IMR-90 (cell line): ENCODE results near the gene SLC37A1. TPM values are rescaled to one million over a fixed set of nuclear protein-coding genes. Genes with fewer than 3 reads are reported as not detected.

Experiments
- ATAC-seq: fragments of 200-7000 bp; cut with Tn5 transposase; 2 replicates; pipeline ENCODE4 v1.9.1; 2020; ENCODE audit warnings: low read depth, mild to moderate bottlenecking, moderate library complexity
- BruUV-seq: library from RNA; stranded (reverse); fragments of 400-500 nt; replicated peaks from 2 replicates; lab custom pipeline; 2021; lab: Mats Ljungman, UMichigan
- CTCF ChIA-PET: fragments of 300-600 bp; formaldehyde crosslinking; extraction: SDS; loops from one replicate; lab custom pipeline; 2021; ENCODE audit warnings: antibody characterized with exemption; lab: Yijun Ruan, JAX
- POLR2A ChIA-PET: fragments of 300-600 bp; sonication (Branson Sonifier 250); formaldehyde crosslinking; loops from one replicate; lab custom pipeline; 2022; ENCODE audit warnings: antibody characterized with exemption; ENCODE audit not compliant: unreplicated experiment; lab: Charles Lee
- DNase-seq: peaks from one replicate; pipeline ENCODE4 v3.0.0; 2013
- H2AFZ ChIP-seq: replicated peaks from 2 replicates; pipeline ENCODE3; 2013; ENCODE audit warnings: low read length, mild to moderate bottlenecking; ENCODE audit not compliant: poor library complexity
- H2AK5ac ChIP-seq: 2 replicates; pipeline ENCODE4 v1.6.1; 2013; ENCODE audit warnings: low read depth, low read length, inconsistent platforms
- H2AK9ac ChIP-seq: replicated peaks from 2 replicates; pipeline ENCODE3; 2013; ENCODE audit warnings: mild to moderate bottlenecking, low read depth, low read length, moderate library complexity; ENCODE audit not compliant: poor library complexity
- H2BK120ac ChIP-seq: 2 replicates; pipeline ENCODE4 v1.6.1; 2013; ENCODE audit warnings: low read depth, low read length, inconsistent platforms
- H2BK15ac ChIP-seq: 3 replicates; pipeline ENCODE4 v1.6.1; 2013; ENCODE audit warnings: low read depth, low read length, inconsistent platforms
- H2BK20ac ChIP-seq: 2 replicates; pipeline ENCODE4 v1.6.1; 2013; ENCODE audit warnings: low read depth, mild to moderate bottlenecking, inconsistent platforms, low read length, moderate library complexity
- H2BK5ac ChIP-seq: 2 replicates; pipeline ENCODE4 v1.6.1; 2013; ENCODE audit warnings: mild to moderate bottlenecking, low read depth, low read length, inconsistent platforms; ENCODE audit not compliant: poor library complexity, severe bottlenecking
- H3K14ac ChIP-seq: replicated peaks from 2 replicates; pipeline ENCODE4 v1.6.1; 2013; ENCODE audit warnings: low read depth, low read length, inconsistent platforms
- H3K18ac ChIP-seq: 2 replicates; pipeline ENCODE4 v1.6.1; 2013; ENCODE audit warnings: low read depth, low read length, control low read depth
- H3K23ac ChIP-seq: 2 replicates; pipeline ENCODE4 v1.6.1; 2013; ENCODE audit warnings: low read depth, low read length, inconsistent platforms
- H3K27ac ChIP-seq: 2 replicates; pipeline ENCODE4 v1.5.1; 2013; ENCODE audit warnings: mild to moderate bottlenecking, control low read depth, low read length; ENCODE audit not compliant: insufficient read depth
- H3K27me3 ChIP-seq: 2 replicates; pipeline ENCODE4 v1.6.1; 2013; ENCODE audit warnings: low read length; ENCODE audit not compliant: control insufficient read depth, insufficient read depth
- H3K36me3 ChIP-seq: 2 replicates; pipeline ENCODE4 v1.6.1; 2013; ENCODE audit warnings: low read length, mixed read lengths; ENCODE audit not compliant: control insufficient read depth, insufficient read depth
- H3K4ac ChIP-seq: 2 replicates; pipeline ENCODE4 v1.6.1; 2013; ENCODE audit warnings: low read depth, low read length, inconsistent platforms
- H3K4me1 ChIP-seq: 2 replicates; pipeline ENCODE4 v1.6.1; 2013; ENCODE audit warnings: low read length, mixed read lengths; ENCODE audit not compliant: control insufficient read depth, insufficient read depth
- H3K4me2 ChIP-seq: 2 replicates; pipeline ENCODE4 v1.6.1; 2013; ENCODE audit warnings: low read depth, mild to moderate bottlenecking, control low read depth, low read length, moderate library complexity
- H3K4me3 ChIP-seq: 2 replicates; pipeline ENCODE4 v1.5.1; 2013; ENCODE audit warnings: low read depth, mild to moderate bottlenecking, control low read depth, low read length, moderate library complexity; ENCODE audit not compliant: insufficient read depth
- H3K56ac ChIP-seq: 2 replicates; pipeline ENCODE4 v1.6.1; 2013; ENCODE audit warnings: low read length, inconsistent platforms; ENCODE audit not compliant: insufficient read depth; ENCODE audit errors: extremely low read depth
- H3K79me1 ChIP-seq, 2 experiments: 2 replicates each; pipeline ENCODE4 v1.6.1; 2013; ENCODE audit warnings: low read length in 2 of 2, inconsistent platforms in 1 of 2, low read depth in 1 of 2
- H3K9ac ChIP-seq: 2 replicates; pipeline ENCODE4 v1.6.1; 2013; ENCODE audit warnings: low read depth, low read length, control low read depth
- H3K9me1 ChIP-seq: 2 replicates; pipeline ENCODE4 v1.6.1; 2013; ENCODE audit warnings: low read length, inconsistent platforms; ENCODE audit not compliant: insufficient read depth
- H3K9me3 ChIP-seq: 2 replicates; pipeline ENCODE4 v1.6.1; 2013; ENCODE audit warnings: low read length; ENCODE audit not compliant: control insufficient read depth, insufficient read depth
- H4K20me1 ChIP-seq: 2 replicates; pipeline ENCODE4 v1.6.1; 2013; ENCODE audit warnings: low read length, inconsistent platforms; ENCODE audit not compliant: insufficient read depth
- H4K5ac ChIP-seq: 2 replicates; pipeline ENCODE4 v1.6.1; 2013; ENCODE audit warnings: mild to moderate bottlenecking, low read depth, low read length, control low read depth
- H4K8ac ChIP-seq, 2 experiments: 2 replicates each; pipeline ENCODE4 v1.6.1; 2013; ENCODE audit warnings: low read depth in 2 of 2, low read length in 2 of 2, control low read depth in 1 of 2, inconsistent platforms in 1 of 2
- H4K91ac ChIP-seq: 2 replicates; pipeline ENCODE4 v1.6.1; 2013; ENCODE audit warnings: low read depth, low read length, inconsistent platforms; ENCODE audit not compliant: insufficient read depth
- CHD1 ChIP-seq: IDR thresholded peaks from 2 replicates; pipeline ENCODE4 v1.6.1; 2012; ENCODE audit warnings: low read depth, low read length, improper control_type of control experiment
- NFE2L2 ChIP-seq: fragments of 150-350 bp; IDR thresholded peaks from 2 replicates; pipeline ENCODE4 v1.6.1; 2016; ENCODE audit warnings: low read depth, mild to moderate bottlenecking, low read length
- RAD21 ChIP-seq: IDR thresholded peaks from 2 replicates; pipeline ENCODE4 v1.6.1; 2012; ENCODE audit warnings: low read length, improper control_type of control experiment
- RCOR1 ChIP-seq: IDR thresholded peaks from 2 replicates; pipeline ENCODE4 v1.6.1; 2012; ENCODE audit warnings: mild to moderate bottlenecking, low read length, improper control_type of control experiment; ENCODE audit not compliant: insufficient replicate concordance
- WGBS, 2 experiments: methylation state at CpG; one replicate each; pipeline versions ENCODE4 v1.1.5 to v1.1.7; 2013; ENCODE audit warnings: missing lambda C conversion rate in 2 of 2; ENCODE audit not compliant: insufficient read length in 1 of 2; ENCODE audit errors: extremely low coverage in 2 of 2; 5-methylcytosine and 5-hydroxymethylcytosine counted together
- dilution Hi-C: fragments of 300-500 bp; cut with HindIII; formaldehyde crosslinking; loops from one replicate; pipeline ENCODE4 v1.14.3; 2018; ENCODE audit warnings: low sequenced_read_pairs; ENCODE audit not compliant: unreplicated experiment
- in situ Hi-C: fragments of 300-500 bp; cut with MboI; formaldehyde crosslinking; loops from 3 replicates; pipeline ENCODE4 v1.14.3; 2019; ENCODE audit warnings: low sequenced_read_pairs, inconsistent platforms, mixed read lengths
- intact Hi-C: fragments of 100-400 bp; cut with micrococcal nuclease; formaldehyde crosslinking; loops from 2 replicates; pipeline ENCODE4 v1.10.0; 2022
- polyA plus RNA-seq, 3 experiments: library from polyadenylated mRNA; depleted of rRNA; stranded (reverse); fragments of >200 nt; gene quantifications; 2 replicates each; pipeline ENCODE4 v1.2.3, GENCODE V29; 2012; ENCODE audit warnings: low replicate concordance in 1 of 3
- total RNA-seq: library from RNA; depleted of rRNA; stranded (reverse); fragments of >200 nt; gene quantifications from 2 replicates; pipeline ENCODE4 v1.2.3, GENCODE V29; 2012

SLC37A1 gene
- total and polyA plus RNA-seq, 2 of the 4 experiments (the other 2 are of a cell fraction), result 0.36 to 0.48 TPM

DNA sequence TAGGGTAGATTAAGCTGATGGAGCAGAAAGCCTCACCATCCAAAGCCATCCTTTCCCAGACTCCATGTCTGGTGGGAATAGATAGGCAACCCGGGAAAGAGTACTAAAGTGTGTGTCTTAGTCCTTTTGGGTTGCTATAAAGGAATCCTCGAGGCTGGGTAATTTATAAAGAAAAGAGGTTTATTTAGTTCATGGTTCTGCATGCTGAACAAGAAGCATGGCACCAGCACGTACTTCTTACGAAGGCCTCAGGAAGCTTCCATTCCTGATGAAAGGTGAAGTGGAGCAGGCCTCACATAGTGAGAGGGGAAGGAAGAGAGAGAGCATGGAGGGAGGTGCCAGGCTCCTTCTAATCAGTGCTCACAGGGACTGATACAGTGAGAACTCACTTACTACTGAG, 6.2 kb upstream of the SLC37A1 start:
- no peak overlapping the region for H3K4me3 ChIP-seq
- H2BK20ac ChIP-seq, result no peak overlapping the region
- CTCF ChIA-PET, result no interaction called here
- no peak overlapping the region for H3K4me2 ChIP-seq
- H3K23ac ChIP-seq, result no peak overlapping the region
- no peak overlapping the region for H3K14ac ChIP-seq
- no peak overlapping the region for H2AFZ ChIP-seq
- no peak overlapping the region for H4K5ac ChIP-seq
- H3K27me3 ChIP-seq, result peaks cover 11% of the 10 kb centered on the region
- H4K8ac ChIP-seq, result no peak overlapping the region
- H3K9me1 ChIP-seq, result no peaks in the 10 kb centered on the region
- no peak overlapping the region for H3K4ac ChIP-seq
- no peak for TF ChIP-seq NFE2L2
- no peak for TF ChIP-seq CHD1
- no peak for TF ChIP-seq RAD21
- TF ChIP-seq RCOR1, result no peak
- no peak overlapping the region for H2BK15ac ChIP-seq
- ATAC-seq (no peak), DNase-seq (no peak)
- H3K79me1 ChIP-seq, result no peaks in the 10 kb centered on the region
- no peak overlapping the region for H3K18ac ChIP-seq
- dilution Hi-C loops, result no loop called here
- H3K36me3 ChIP-seq, result no peaks in the 10 kb centered on the region
- no peaks in the 10 kb centered on the region for H4K20me1 ChIP-seq
- H3K56ac ChIP-seq, result no peak overlapping the region
- intact Hi-C loops, result no loop called here
- H4K91ac ChIP-seq, result no peak overlapping the region
- no peak overlapping the region for H3K9ac ChIP-seq
- H2AK5ac ChIP-seq, result no peak overlapping the region
- WGBS, 2 experiments, result 83% methylated on average over 2 of the region's 4 CpGs; no CpG with 5 or more reads in 1 of the 2 experiments
- in situ Hi-C loops, result no loop called here
- no peaks in the 10 kb centered on the region for H3K9me3 ChIP-seq
- no peak overlapping the region for H2BK5ac ChIP-seq
- no peak overlapping the region for H3K27ac ChIP-seq
- H2BK120ac ChIP-seq, result no peak overlapping the region
- no peak overlapping the region for H2AK9ac ChIP-seq
- POLR2A ChIA-PET, result no interaction called here
- H3K4me1 ChIP-seq, result no peaks in the 10 kb centered on the region
- no TSS peak for BruUV-seq
